HCT116 (cell line): ENCODE results near the gene PREX1. TPM values are rescaled to one million over a fixed set of nuclear protein-coding genes. Genes with fewer than 3 reads are reported as not detected.

ENCODE experiments used
- ATAC-seq: fragments of 200-7000 bp; cut with Tn5 transposase; 2 replicates; pipeline ENCODE4 v1.9.1; 2020; ENCODE audit warnings: mild to moderate bottlenecking, moderate library complexity
- BruUV-seq: library from RNA; stranded (reverse); fragments of 400-500 nt; replicated peaks from 2 replicates; lab custom pipeline; 2021; lab: Mats Ljungman, UMichigan
- CTCF ChIA-PET: fragments of 300-600 bp; sonication (Branson Sonifier 250); formaldehyde crosslinking; loops from one replicate; lab custom pipeline; 2021; ENCODE audit warnings: antibody characterized with exemption; lab: Charles Lee
- POLR2A ChIA-PET: fragments of 300-600, 350-600 bp; sonication (Branson Sonifier 250); formaldehyde crosslinking; loops from one replicate; lab custom pipeline; 2021; ENCODE audit warnings: antibody characterized with exemption; lab: Charles Lee
- RAD21 ChIA-PET, 2 experiments: fragments of 300-600 bp; sonication (Branson Sonifier 250); formaldehyde crosslinking; loops; one replicate each; lab custom pipeline; 2023; ENCODE audit warnings: low total read pairs in 2 of 2; ENCODE audit not compliant: uncharacterized antibody in 2 of 2, unreplicated experiment in 2 of 2, low non-redundant PET in 1 of 2; lab: Charles Lee
- DNase-seq: peaks from one replicate; pipeline ENCODE4 v3.0.0-alpha.2; 2010; ENCODE audit warnings: low read depth, low spot score
- H2AFZ ChIP-seq: fragments of 200-600 bp; shearing (Covaris generic), sonication (generic); 2 replicates; pipeline ENCODE4 v1.6.1; 2017; ENCODE audit warnings: low read depth, mixed run types, mixed read lengths, antibody characterized with exemption, low read length; ENCODE audit not compliant: poor library complexity, severe bottlenecking
- H3K27ac ChIP-seq: 2 replicates; pipeline ENCODE4 v1.5.1; 2012; ENCODE audit warnings: low read depth, low read length
- H3K27me3 ChIP-seq: fragments of 200-600 bp; sonication (generic); 2 replicates; pipeline ENCODE4 v1.6.1; 2016; ENCODE audit warnings: mixed run types, low read length, mixed read lengths; ENCODE audit not compliant: insufficient read depth
- H3K36me3 ChIP-seq, 2 experiments: fragments of 200-500 bp in 1 of 2; fragments of 200-600 bp in 1 of 2; sonication (Bioruptor generic) in 1 of 2; sonication (generic) in 1 of 2; 2 replicates each; pipeline versions ENCODE4 v1.5.1 to v1.6.1; 2014 to 2016; ENCODE audit warnings: low read length in 2 of 2, inconsistent platforms in 1 of 2, mixed read lengths in 1 of 2, mixed run types in 1 of 2; ENCODE audit not compliant: insufficient read depth in 2 of 2, control insufficient read depth in 1 of 2
- H3K4me1 ChIP-seq, 2 experiments: fragments of 200-600 bp in 1 of 2; sonication (generic) in 1 of 2; 2 replicates each; pipeline versions ENCODE4 v1.5.1 to v1.6.1; 2012 to 2017; ENCODE audit warnings: low read length in 2 of 2, inconsistent platforms in 1 of 2, mild to moderate bottlenecking in 1 of 2, mixed read lengths in 1 of 2, mixed run types in 1 of 2, moderate library complexity in 1 of 2; ENCODE audit not compliant: insufficient read depth in 2 of 2, control insufficient read depth in 1 of 2
- H3K4me2 ChIP-seq: fragments of 200-600 bp; sonication (generic); 2 replicates; pipeline ENCODE4 v1.6.1; 2017; ENCODE audit warnings: mixed run types, low read length, mixed read lengths
- H3K4me3 ChIP-seq, 2 experiments: fragments of 200-600 bp in 1 of 2; sonication (generic) in 1 of 2; replicated peaks in 1 of 2; 2 replicates each; pipeline ENCODE4 v1.5.1; 2011 to 2016; ENCODE audit warnings: low read length in 2 of 2, control low read depth in 1 of 2, low read depth in 1 of 2, mild to moderate bottlenecking in 1 of 2, mixed read lengths in 1 of 2, mixed run types in 1 of 2
- H3K79me2 ChIP-seq: fragments of 200-600 bp; sonication (generic); 2 replicates; pipeline ENCODE4 v1.6.1; 2017; ENCODE audit warnings: mild to moderate bottlenecking, mixed run types, low read length, moderate library complexity, mixed read lengths; ENCODE audit not compliant: insufficient read depth
- H3K9ac ChIP-seq: fragments of 200-600 bp; sonication (generic); 2 replicates; pipeline ENCODE4 v1.6.1; 2016; ENCODE audit warnings: low read length, mixed read lengths
- H3K9me2 ChIP-seq: fragments of 200-600 bp; sonication (generic), shearing (Covaris generic); 2 replicates; pipeline ENCODE4 v1.6.1; 2017; ENCODE audit warnings: mixed run types, mild to moderate bottlenecking, moderate library complexity; ENCODE audit not compliant: insufficient read depth
- H3K9me3 ChIP-seq, 2 experiments: fragments of 200-500 bp in 1 of 2; fragments of 200-600 bp in 1 of 2; sonication (Bioruptor generic) in 1 of 2; sonication (generic) in 1 of 2; 2 replicates each; pipeline ENCODE4 v1.6.1; 2014 to 2017; ENCODE audit warnings: low read length in 2 of 2, mixed read lengths in 2 of 2, inconsistent platforms in 1 of 2, low read depth in 1 of 2, mild to moderate bottlenecking in 1 of 2, mixed run types in 1 of 2, moderate library complexity in 1 of 2; ENCODE audit not compliant: control insufficient read depth in 1 of 2, insufficient read depth in 1 of 2
- H4K20me1 ChIP-seq: fragments of 200-600 bp; sonication (generic), shearing (Covaris generic); 2 replicates; pipeline ENCODE4 v1.6.1; 2017; ENCODE audit warnings: mixed run types, mild to moderate bottlenecking, moderate library complexity; ENCODE audit not compliant: insufficient read depth
- CBX3 ChIP-seq: IDR thresholded peaks from 2 replicates; pipeline ENCODE4 v1.6.1; 2012; ENCODE audit warnings: low read depth
- CEBPB ChIP-seq: IDR thresholded peaks from 2 replicates; pipeline ENCODE4 v1.6.1; 2012; ENCODE audit warnings: low read depth
- ELF1 ChIP-seq: IDR thresholded peaks from 2 replicates; pipeline ENCODE4 v1.6.1; 2012; ENCODE audit warnings: low read depth, borderline replicate concordance
- JUND ChIP-seq: IDR thresholded peaks from 2 replicates; pipeline ENCODE4 v1.6.1; 2012
- POLR2AphosphoS5 ChIP-seq: IDR thresholded peaks from 2 replicates; pipeline ENCODE4 v1.6.1; 2011; ENCODE audit warnings: mild to moderate bottlenecking, low read depth, low read length, moderate library complexity
- SP1 ChIP-seq: IDR thresholded peaks from 2 replicates; pipeline ENCODE4 v1.6.1; 2012; ENCODE audit warnings: low read depth
- TCF7L2 ChIP-seq: IDR thresholded peaks from 2 replicates; pipeline ENCODE4 v1.7.0; 2011; ENCODE audit warnings: borderline replicate concordance, inconsistent platforms; ENCODE audit not compliant: insufficient read depth, insufficient read length; ENCODE audit errors: extremely low read depth
- intact Hi-C: fragments of 100-400 bp; cut with micrococcal nuclease; formaldehyde crosslinking; loops from 2 replicates; pipeline ENCODE4 v1.10.0; 2022
- total RNA-seq: library from RNA; stranded (reverse); gene quantifications from one replicate; pipeline ENCODE4 v1.2.1, GENCODE V29; 2021; ENCODE audit not compliant: unreplicated experiment

PREX1 gene
- total RNA-seq, 1 experiment from 2014 or later = 6.1 TPM

GRCh38 chr20:48603116-48603818 lies 224.5 kb downstream of the PREX1 start:
- H3K4me3 ChIP-seq = no peak overlapping the region
- TF ChIP-seq CBX3 = no peak
- no peak for TF ChIP-seq SP1
- no peak for TF ChIP-seq JUND
- TF ChIP-seq ELF1 = no peak
- TF ChIP-seq POLR2AphosphoS5 = no peak
- TF ChIP-seq, all 23 proteins: peak for 0
- DNase-seq (no peak), ATAC-seq (no peak)
- RAD21 ChIA-PET = no interaction called here
- H3K9ac ChIP-seq = no peak overlapping the region
- H3K79me2 ChIP-seq = no peaks in the 10 kb centered on the region
- no peak overlapping the region for H3K4me2 ChIP-seq
- H2AFZ ChIP-seq = no peak overlapping the region
- CTCF ChIA-PET = no interaction called here
- H3K27me3 ChIP-seq = peaks cover 2% of the 10 kb centered on the region; the same call in 1 of the 2 replicates
- H3K4me1 ChIP-seq = no peaks in the 10 kb centered on the region; a peak in 1 of 4 replicates
- H3K9me2 ChIP-seq = no peaks in the 10 kb centered on the region
- BruUV-seq = no TSS peak
- H4K20me1 ChIP-seq = no peaks in the 10 kb centered on the region
- intact Hi-C loops = no loop called here
- H3K27ac ChIP-seq = no peak overlapping the region
- no peaks in the 10 kb centered on the region for H3K9me3 ChIP-seq
- POLR2A ChIA-PET = no interaction called here
- no peaks in the 10 kb centered on the region for H3K36me3 ChIP-seq

GRCh38 chr20:48601798-48602197 lies 226.0 kb downstream of the PREX1 start:
- TF ChIP-seq TCF7L2 = no peak
- TF ChIP-seq SP1 = no peak
- no peak for TF ChIP-seq CEBPB
- Histone ChIP-seq H4K20me1 (no peaks in the 10 kb centered on the region), H3K9ac (no peak overlapping the region), H3K4me2 (no peak overlapping the region), H3K4me1 (no peaks in the 10 kb centered on the region; a peak in 1 of 4 replicates), H3K4me3 (no peak overlapping the region), H3K9me2 (no peaks in the 10 kb centered on the region), H3K79me2 (no peaks in the 10 kb centered on the region), H2AFZ (no peak overlapping the region), H3K36me3 (no peaks in the 10 kb centered on the region), H3K9me3 (no peaks in the 10 kb centered on the region), H3K27me3 (peaks cover 2% of the 10 kb centered on the region; the same call in 1 of the 2 replicates), H3K27ac (no peak overlapping the region)
- no TSS peak for BruUV-seq
- ATAC-seq (no peak), DNase-seq (no peak)
- POLR2A ChIA-PET = no interaction called here
- CTCF ChIA-PET = no interaction called here
- intact Hi-C loops = no loop called here
- RAD21 ChIA-PET = no interaction called here
